HFFc6 (cell line): ENCODE measurements around the gene EXOC6B. TPM values are rescaled to one million over a fixed set of nuclear protein-coding genes. Genes with fewer than 3 reads are reported as not detected.

Source experiments
- DNase-seq: peaks from one replicate; pipeline ENCODE4 v3.0.0-alpha.2; 2018
- H3K27ac Mint-ChIP-seq: 2 replicates; pipeline ENCODE4 v1.8.0; 2020; ENCODE audit warnings: mild to moderate bottlenecking, mixed read lengths
- H3K27me3 Mint-ChIP-seq: 2 replicates; pipeline ENCODE4 v1.8.0; 2021; ENCODE audit warnings: mild to moderate bottlenecking, moderate library complexity, mixed read lengths; ENCODE audit not compliant: insufficient read depth
- H3K36me3 Mint-ChIP-seq: 2 replicates; pipeline ENCODE4 v1.8.0; 2021; ENCODE audit warnings: low read depth, mixed read lengths
- H3K4me1 Mint-ChIP-seq: 2 replicates; pipeline ENCODE4 v1.8.0; 2020; ENCODE audit warnings: low read depth, mixed read lengths
- H3K4me3 Mint-ChIP-seq: 2 replicates; pipeline ENCODE4 v1.8.0; 2020; ENCODE audit warnings: mild to moderate bottlenecking, moderate library complexity, mixed read lengths
- H3K9me3 Mint-ChIP-seq: 2 replicates; pipeline ENCODE4 v1.8.0; 2020; ENCODE audit warnings: mild to moderate bottlenecking, mixed read lengths
- CTCF ChIP-seq: fragments of 200-600 bp; sonication (generic); IDR thresholded peaks from 2 replicates; pipeline ENCODE4 v1.5.0; 2021; ENCODE audit warnings: antibody characterized with exemption, mild to moderate bottlenecking
- total RNA-seq, 6 experiments: library from RNA; stranded (reverse); fragmentation: NEBNext Ultra II Directional; extraction: Animal tissue kit (Norgen Biotek cat#: 25700); gene quantifications; 2 replicates in 1 of 6; 3 replicates in 5 of 6; pipeline ENCODE4 v1.2.3, GENCODE V29; 2021

The EXOC6B gene
- total RNA-seq, 6 experiments from 2014 or later = 24.8 to 33.0 (median 27.4) TPM

GRCh38 chr2:72378753-72379348 lies 447.0 kb downstream of the EXOC6B start:
- H3K36me3 Mint-ChIP-seq = 0 out of 2 replicates have a peak, but pooled peaks cover 5% of the 10 kb centered on the region
- H3K4me3 Mint-ChIP-seq = no peak overlapping the region
- TF ChIP-seq CTCF = no peak
- no peak overlapping the region for H3K27ac Mint-ChIP-seq
- DNase-seq = no peak
- H3K9me3 Mint-ChIP-seq = no peaks in the 10 kb centered on the region
- H3K4me1 Mint-ChIP-seq = peaks cover 11% of the 10 kb centered on the region
- peaks cover 2% of the 10 kb centered on the region for H3K27me3 Mint-ChIP-seq

GRCh38 chr2:72367530-72368225 lies 458.2 kb downstream of the EXOC6B start:
- TF ChIP-seq CTCF = peak; percentile 72
- Mint-ChIP-seq H3K9me3 (no peaks in the 10 kb centered on the region), H3K4me3 (no peak overlapping the region), H3K27ac (peak overlapping the region; percentile 21; the same call in 1 of the 2 replicates), H3K36me3 (peaks cover 18% of the 10 kb centered on the region), H3K4me1 (peaks cover 14% of the 10 kb centered on the region), H3K27me3 (no peaks in the 10 kb centered on the region)
- DNase-seq = peak; percentile 95

GRCh38 chr2:72363406-72363805 lies 462.4 kb downstream of the EXOC6B start:
- Mint-ChIP-seq H3K27ac (no peak overlapping the region), H3K4me3 (no peak overlapping the region), H3K27me3 (no peaks in the 10 kb centered on the region), H3K9me3 (no peaks in the 10 kb centered on the region), H3K36me3 (no peaks in the 10 kb centered on the region; the same call in none of the 2 replicates), H3K4me1 (peaks cover 14% of the 10 kb centered on the region)
- DNase-seq = no peak
- TF ChIP-seq CTCF = no peak

- no peak for DNase-seq
- no peak overlapping the region for H3K4me3 Mint-ChIP-seq
- TF ChIP-seq CTCF = no peak
- no peaks in the 10 kb centered on the region; the same call in none of the 2 replicates for H3K36me3 Mint-ChIP-seq
- H3K4me1 Mint-ChIP-seq = peaks cover 8% of the 10 kb centered on the region
- H3K27ac Mint-ChIP-seq = no peak overlapping the region
- H3K9me3 Mint-ChIP-seq = no peaks in the 10 kb centered on the region
- H3K27me3 Mint-ChIP-seq = no peaks in the 10 kb centered on the region
Observed at GRCh38 chr2:72362733-72363132, 463.1 kb downstream of the EXOC6B start.

- H3K27me3 Mint-ChIP-seq = no peaks in the 10 kb centered on the region
- no peaks in the 10 kb centered on the region for H3K4me1 Mint-ChIP-seq
- no peak overlapping the region for H3K27ac Mint-ChIP-seq
- no peak overlapping the region for H3K4me3 Mint-ChIP-seq
- no peaks in the 10 kb centered on the region; the same call in 1 of the 2 replicates for H3K36me3 Mint-ChIP-seq
- DNase-seq = no peak
- no peaks in the 10 kb centered on the region for H3K9me3 Mint-ChIP-seq
- no peak for TF ChIP-seq CTCF
Observed at GRCh38 chr2:72361521-72361920, 464.3 kb downstream of the EXOC6B start.
